Activated CD4-positive, CD25-positive, alpha-beta regulatory T cell treated with anti-CD3 and anti-CD28 coated beads, Interleukin-2, amount 50 U/mL, for 16 hours (primary cell): ENCODE measurements around the gene E2F2.

ENCODE experiments used
- DNase-seq: peaks from one replicate; pipeline ENCODE4 v3.0.0-alpha.2; 2020; ENCODE audit warnings: low read depth, low spot score

E2F2 gene

GRCh38 chr1:23530747-23531561 lies at the start of gene E2F2:
E2F2 (minus strand) TSS chr1:23531233; CDS start chr1:23530793, 440 bp downstream.
- peak; percentile 59 for DNase-seq

- DNase-seq = no peak
These were observed 47.9 kb upstream of the E2F2 start for GRCh38 chr1:23578997-23579363.

GRCh38 chr1:23578311-23578996 lies 47.4 kb upstream of the E2F2 start:
- no peak for DNase-seq

GRCh38 chr1:23577056-23578004 lies 46.3 kb upstream of the E2F2 start:
- DNase-seq = no peak

- no peak for DNase-seq
These were observed 45.5 kb upstream of the E2F2 start for GRCh38 chr1:23576338-23577055.

- DNase-seq = no peak
These were observed 44.3 kb upstream of the E2F2 start for GRCh38 chr1:23575226-23575810.

GRCh38 chr1:23574265-23574754 lies 43.3 kb upstream of the E2F2 start:
- no peak for DNase-seq

GRCh38 chr1:23573574-23574182 lies 42.6 kb upstream of the E2F2 start:
- no peak for DNase-seq

GRCh38 chr1:23571465-23571864 lies 40.4 kb upstream of the E2F2 start:
- no peak for DNase-seq

- no peak for DNase-seq
These were observed 39.1 kb upstream of the E2F2 start for GRCh38 chr1:23570001-23570691.

- DNase-seq = no peak
These were observed 37.8 kb upstream of the E2F2 start for GRCh38 chr1:23568608-23569383.

GRCh38 chr1:23567996-23568607 lies 37.1 kb upstream of the E2F2 start:
- no peak for DNase-seq

GRCh38 chr1:23567629-23567995 lies 36.6 kb upstream of the E2F2 start:
- DNase-seq = no peak

GRCh38 chr1:23566304-23566703 lies 35.3 kb upstream of the E2F2 start:
- no peak for DNase-seq

- DNase-seq = no peak
These were observed 34.7 kb upstream of the E2F2 start for GRCh38 chr1:23565776-23566175.

- DNase-seq = no peak
These were observed 33.6 kb upstream of the E2F2 start for GRCh38 chr1:23564529-23565122.

- no peak for DNase-seq
These were observed 32.8 kb upstream of the E2F2 start for GRCh38 chr1:23563755-23564374.

- no peak for DNase-seq
These were observed 32.0 kb upstream of the E2F2 start for GRCh38 chr1:23563003-23563402.
